H1 (cell line): ENCODE measurements around the gene HOXB6. TPM values are rescaled to one million over a fixed set of nuclear protein-coding genes. Genes with fewer than 3 reads are reported as not detected.

Source experiments
- CTCF ChIA-PET: fragments of 300-600 bp; sonication (Branson Sonifier 250); formaldehyde crosslinking; loops from one replicate; lab custom pipeline; 2021; ENCODE audit not compliant: partially characterized antibody; lab: Charles Lee
- POLR2A ChIA-PET: fragments of 300-600 bp; sonication (Branson Sonifier 250); formaldehyde crosslinking; loops from one replicate; lab custom pipeline; 2021; ENCODE audit warnings: inconsistent platforms; ENCODE audit not compliant: partially characterized antibody; lab: Charles Lee
- DNase-seq, 2 experiments: peaks; one replicate each; pipeline versions ENCODE4 v3.0.0 to v3.0.0-alpha.2; 2010 to 2022; ENCODE audit warnings: low spot score in 2 of 2, low read depth in 1 of 2, mixed read lengths in 1 of 2
- FAIRE-seq: peaks from 2 replicates; lab custom pipeline; 2011; peaks lifted over from hg19 to GRCh38; lab: Jason Lieb, UNC
- H2AFZ ChIP-seq: 2 replicates; pipeline ENCODE4 v1.8.1; 2012; ENCODE audit warnings: low read length, inconsistent platforms
- H2AK5ac ChIP-seq: 2 replicates; pipeline ENCODE4 v1.6.1; 2013; ENCODE audit warnings: low read depth, low read length
- H2BK120ac ChIP-seq: replicated peaks from 2 replicates; pipeline ENCODE3; 2013; ENCODE audit warnings: low read depth, low read length, inconsistent platforms
- H2BK12ac ChIP-seq: 2 replicates; pipeline ENCODE4 v1.6.1; 2013; ENCODE audit warnings: low read depth, low read length
- H2BK15ac ChIP-seq: 2 replicates; pipeline ENCODE4 v1.6.1; 2013; ENCODE audit warnings: low read length
- H2BK20ac ChIP-seq: 2 replicates; pipeline ENCODE4 v1.6.1; 2013; ENCODE audit warnings: low read length
- H2BK5ac ChIP-seq: 2 replicates; pipeline ENCODE4 v1.6.1; 2013; ENCODE audit warnings: low read depth, low read length
- H3K14ac ChIP-seq: 2 replicates; pipeline ENCODE4 v1.6.1; 2013; ENCODE audit warnings: inconsistent platforms; ENCODE audit not compliant: insufficient read length
- H3K18ac ChIP-seq: 2 replicates; pipeline ENCODE4 v1.6.1; 2013; ENCODE audit warnings: low read length; ENCODE audit errors: extremely low read depth
- H3K23ac ChIP-seq: 2 replicates; pipeline ENCODE4 v1.6.1; 2013; ENCODE audit warnings: inconsistent platforms; ENCODE audit not compliant: insufficient read length
- H3K23me2 ChIP-seq: 2 replicates; pipeline ENCODE4 v1.6.1; 2013; ENCODE audit warnings: low read depth, low read length
- H3K27ac ChIP-seq: 2 replicates; pipeline ENCODE4 v1.6.1; 2011; ENCODE audit warnings: low read depth, low read length, inconsistent platforms
- H3K27me3 ChIP-seq, 4 experiments: replicated peaks in 1 of 4; 1 replicate in 1 of 4; 2 replicates in 3 of 4; pipeline versions ENCODE4 v1.6.1 to v1.8.1; 2011 to 2013; ENCODE audit warnings: low read length in 3 of 4, mild to moderate bottlenecking in 3 of 4, inconsistent platforms in 2 of 4, mixed read lengths in 2 of 4, moderate library complexity in 1 of 4; ENCODE audit not compliant: control insufficient read depth in 3 of 4, insufficient read depth in 3 of 4; ENCODE audit errors: extremely low read depth in 1 of 4
- H3K36me3 ChIP-seq, 4 experiments: 2 replicates each; pipeline versions ENCODE4 v1.6.1 to v1.8.1; 2011 to 2013; ENCODE audit warnings: mild to moderate bottlenecking in 4 of 4, low read length in 3 of 4, moderate library complexity in 2 of 4, control low read depth in 1 of 4, inconsistent platforms in 1 of 4; ENCODE audit not compliant: insufficient read depth in 4 of 4, control insufficient read depth in 2 of 4
- H3K4ac ChIP-seq: replicated peaks from 2 replicates; pipeline ENCODE3; 2013; ENCODE audit warnings: low read length, low read depth, mixed read lengths, inconsistent platforms; ENCODE audit not compliant: insufficient read length
- H3K4me1 ChIP-seq, 4 experiments: replicated peaks in 1 of 4; 1 replicate in 1 of 4; 2 replicates in 3 of 4; pipeline versions ENCODE4 v1.6.1 to v1.8.1; 2011 to 2013; ENCODE audit warnings: low read length in 3 of 4, inconsistent platforms in 2 of 4, mixed read lengths in 1 of 4; ENCODE audit not compliant: insufficient read depth in 4 of 4, control insufficient read depth in 3 of 4
- H3K4me2 ChIP-seq, 2 experiments: 2 replicates each; pipeline versions ENCODE4 v1.6.1 to v1.8.1; 2011 to 2013; ENCODE audit warnings: low read depth in 2 of 2, low read length in 2 of 2, control low read depth in 1 of 2, inconsistent platforms in 1 of 2, mild to moderate bottlenecking in 1 of 2; ENCODE audit not compliant: insufficient read depth in 1 of 2
- H3K4me3 ChIP-seq, 4 experiments: fragments of 200-600, 300-600 bp in 1 of 4; sonication (generic), shearing (Covaris generic), sonication (Bioruptor Twin) in 1 of 4; 2 replicates each; pipeline versions ENCODE4 v1.5.1 to v1.8.1; 2011 to 2016; ENCODE audit warnings: low read length in 4 of 4, low read depth in 3 of 4, control low read depth in 2 of 4, inconsistent platforms in 2 of 4, mild to moderate bottlenecking in 2 of 4, mixed read lengths in 1 of 4, moderate library complexity in 1 of 4; ENCODE audit not compliant: insufficient read depth in 2 of 4; ENCODE audit errors: extremely low read depth in 1 of 4
- H3K56ac ChIP-seq: replicated peaks from 2 replicates; pipeline ENCODE3; 2013; ENCODE audit warnings: low read depth, mild to moderate bottlenecking, mixed read lengths, low read length, inconsistent platforms; ENCODE audit not compliant: insufficient read length
- H3K79me1 ChIP-seq: 2 replicates; pipeline ENCODE4 v1.6.1; 2013; ENCODE audit warnings: low read depth, low read length, control low read depth
- H3K79me2 ChIP-seq, 2 experiments: 2 replicates each; pipeline versions ENCODE4 v1.6.1 to v1.8.1; 2012 to 2013; ENCODE audit warnings: low read length in 2 of 2, mild to moderate bottlenecking in 2 of 2, inconsistent platforms in 1 of 2; ENCODE audit not compliant: insufficient read depth in 2 of 2, control insufficient read depth in 1 of 2
- H3K9ac ChIP-seq, 4 experiments: replicated peaks in 1 of 4; 1 replicate in 1 of 4; 2 replicates in 3 of 4; pipeline versions ENCODE4 v1.6.1 to v1.8.1; 2011 to 2013; ENCODE audit warnings: low read depth in 3 of 4, low read length in 3 of 4, control low read depth in 2 of 4, mild to moderate bottlenecking in 2 of 4, moderate library complexity in 2 of 4, inconsistent platforms in 1 of 4; ENCODE audit errors: extremely low read depth in 1 of 4
- H3K9me3 ChIP-seq, 2 experiments: 2 replicates each; pipeline versions ENCODE4 v1.6.1 to v1.8.1; 2012 to 2013; ENCODE audit warnings: mild to moderate bottlenecking in 2 of 2, moderate library complexity in 2 of 2, control low read depth in 1 of 2, inconsistent platforms in 1 of 2, low read depth in 1 of 2, low read length in 1 of 2, mixed read lengths in 1 of 2; ENCODE audit not compliant: insufficient read depth in 2 of 2
- H4K20me1 ChIP-seq, 2 experiments: replicated peaks in 1 of 2; 2 replicates each; pipeline versions ENCODE3 to v1.8.1; 2011 to 2013; ENCODE audit warnings: inconsistent platforms in 2 of 2, low read length in 2 of 2, mild to moderate bottlenecking in 1 of 2; ENCODE audit not compliant: insufficient read depth in 2 of 2, control insufficient read depth in 1 of 2
- H4K5ac ChIP-seq: 2 replicates; pipeline ENCODE4 v1.6.1; 2013; ENCODE audit warnings: low read length, low read depth, mixed read lengths, inconsistent platforms; ENCODE audit not compliant: insufficient read length
- H4K8ac ChIP-seq: 2 replicates; pipeline ENCODE4 v1.8.0; 2013; ENCODE audit warnings: mild to moderate bottlenecking, moderate library complexity, low read length, inconsistent platforms; ENCODE audit not compliant: insufficient read depth; ENCODE audit errors: extremely low read depth
- H4K91ac ChIP-seq: replicated peaks from 2 replicates; pipeline ENCODE3; 2013; ENCODE audit warnings: low read length, mixed read lengths, inconsistent platforms; ENCODE audit not compliant: insufficient read length
- EZH2 ChIP-seq: fragments of 200-600 bp; sonication (generic); IDR thresholded peaks from 2 replicates; pipeline ENCODE4 v1.7.1; 2012; ENCODE audit warnings: low read depth, mild to moderate bottlenecking, moderate library complexity, low read length, inconsistent platforms; ENCODE audit not compliant: severe bottlenecking
- SUZ12 ChIP-seq: fragments of 200-600 bp; sonication (generic); IDR thresholded peaks from 2 replicates; pipeline ENCODE4 v1.6.1; 2012; ENCODE audit warnings: mild to moderate bottlenecking, inconsistent platforms, low read length, moderate library complexity, mixed read lengths
- WGBS, 2 experiments: shearing (Covaris generic) in 1 of 2; methylation state at CpG; one replicate each; pipeline versions ENCODE4 v1.1.6 to v1.1.7; 2013 to 2015; ENCODE audit warnings: low lambda C conversion rate in 2 of 2, mixed read lengths in 2 of 2, inconsistent platforms in 1 of 2, low coverage in 1 of 2, missing lambda C conversion rate in 1 of 2; ENCODE audit not compliant: insufficient replicate concordance in 2 of 2, insufficient coverage in 1 of 2, insufficient read length in 1 of 2; ENCODE audit errors: extremely low coverage in 1 of 2, missing lambda C conversion rate in 1 of 2; 5-methylcytosine and 5-hydroxymethylcytosine counted together
- polyA plus RNA-seq, 7 experiments: library from polyadenylated mRNA; depleted of rRNA in 3 of 7; stranded (reverse) in 5 of 7; unstranded in 2 of 7; fragments of >200 nt in 5 of 7; fragments of 200-250 nt in 2 of 7; gene quantifications; 1 replicate in 5 of 7; 2 replicates in 1 of 7; 4 replicates in 1 of 7; pipeline versions ENCODE4 v1.2.1 to v1.2.3, GENCODE V29; 2011 to 2013; ENCODE audit warnings: missing spikeins in 2 of 7, mixed read lengths in 2 of 7
- total RNA-seq: library from RNA; stranded (reverse); fragmentation: NEBNext Ultra II Directional; extraction: Animal tissue kit (Norgen Biotek cat#: 25700); gene quantifications from 2 replicates; pipeline ENCODE4 v1.2.1, GENCODE V29; 2021
- TF ChIP-seq, protein P1 (sequence below): IDR thresholded peaks from 2 replicates; pipeline ENCODE4 v1.6.1; 2011; ENCODE audit warnings: low read length, improper control_type of control experiment

The HOXB6 gene
- total and polyA plus RNA-seq, 2 of the 8 experiments (the other 6 are each of a cell fraction or from before 2014, with no cell fraction given): not detected

DNA sequence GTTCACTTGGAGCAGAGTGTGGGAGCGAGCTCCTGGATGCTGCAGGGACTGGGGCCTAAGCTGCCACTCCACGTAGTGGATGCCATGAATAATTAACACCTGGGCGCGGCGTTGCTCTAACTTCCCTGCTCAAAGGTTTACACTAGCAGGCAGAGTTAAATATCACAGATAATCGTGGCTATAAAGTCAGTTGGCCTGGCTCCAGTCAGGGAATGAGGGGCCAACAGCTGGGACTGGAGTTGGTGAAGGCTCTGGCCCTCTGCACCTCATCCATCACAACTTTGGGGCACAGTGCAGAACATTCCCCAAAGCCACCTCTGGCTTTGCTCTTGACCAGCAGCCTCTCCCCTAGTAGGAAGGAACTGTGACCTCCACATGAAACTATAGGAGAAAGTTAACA, 37.6 kb downstream of the HOXB6 start:
- Histone ChIP-seq H3K56ac (no peak overlapping the region), H4K5ac (no peak overlapping the region), H2AK5ac (no peak overlapping the region; the same call in 1 of the 2 replicates), H3K14ac (no peak overlapping the region), H3K36me3 (no peaks in the 10 kb centered on the region; a peak in 1 of 8 replicates), H3K4ac (no peak overlapping the region), H3K4me1 (peaks cover 0 to 7% (median 4%) of the 10 kb centered on the region in 4 experiments; a peak in 5 of 7 replicates), H4K91ac (no peak overlapping the region), H2BK5ac (no peak overlapping the region), H3K9me3 (no peaks in the 10 kb centered on the region), H3K27me3 (peaks cover 99 to 100% (median 100%) of the 10 kb centered on the region in 4 experiments), H3K79me1 (no peaks in the 10 kb centered on the region), H3K4me3 (no peak overlapping the region), H2BK15ac (peak overlapping the region; percentile 65; the same call in 1 of the 2 replicates), H3K23me2 (peaks cover 4% of the 10 kb centered on the region; the same call in 1 of the 2 replicates), H3K9ac (no peak overlapping the region)
- no peak for FAIRE-seq
- POLR2A ChIA-PET: interaction anchor here (1.2 to 1.4 kb wide), 2 partner anchors 10 to 47 kb away, joined by 3 to 4 read pairs; no protein-coding TSS in a partner anchor
- TF ChIP-seq, protein P1, sequence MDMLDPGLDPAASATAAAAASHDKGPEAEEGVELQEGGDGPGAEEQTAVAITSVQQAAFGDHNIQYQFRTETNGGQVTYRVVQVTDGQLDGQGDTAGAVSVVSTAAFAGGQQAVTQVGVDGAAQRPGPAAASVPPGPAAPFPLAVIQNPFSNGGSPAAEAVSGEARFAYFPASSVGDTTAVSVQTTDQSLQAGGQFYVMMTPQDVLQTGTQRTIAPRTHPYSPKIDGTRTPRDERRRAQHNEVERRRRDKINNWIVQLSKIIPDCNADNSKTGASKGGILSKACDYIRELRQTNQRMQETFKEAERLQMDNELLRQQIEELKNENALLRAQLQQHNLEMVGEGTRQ: no peak
- TF ChIP-seq EZH2 (peak; percentile 48), SUZ12 (peak; percentile 33; the same call in 1 of the 2 replicates)
- TF ChIP-seq, all 59 proteins: peak for 2
- H3K27ac ChIP-seq: no peak overlapping the region
- peak overlapping the region; percentile 38; the same call in 1 of the 2 replicates for H3K18ac ChIP-seq
- no peak overlapping the region for H3K23ac ChIP-seq
- no peak overlapping the region for H2BK120ac ChIP-seq
- H3K79me2 ChIP-seq: no peaks in the 10 kb centered on the region
- peaks cover 5 to 42% of the 10 kb centered on the region in 2 experiments for H4K20me1 ChIP-seq
- CTCF ChIA-PET: interaction anchor here (0.6 to 4.8 kb wide), 10 partner anchors 11 to 368 kb away, joined by 3 to 32 read pairs (median 4); partner anchors contain the start of gene HOXB5
- no peak overlapping the region for H3K4me2 ChIP-seq
- peak overlapping the region; percentile 80; the same call in 1 of the 2 replicates for H2BK20ac ChIP-seq
- DNase-seq: no peak
- no peak overlapping the region for H4K8ac ChIP-seq
- H2AFZ ChIP-seq: no peak overlapping the region
- H2BK12ac ChIP-seq: peak overlapping the region; percentile 71; the same call in 1 of the 2 replicates
- 13% methylated on average over 6 of the region's 6 CpGs; no CpG with 5 or more reads in 1 of the 2 experiments for WGBS, 2 experiments
